ENCODE results near the gene ANGPTL8. TPM values are rescaled to one million over a fixed set of nuclear protein-coding genes. Genes with fewer than 3 reads are reported as not detected.
A peak's percentile ranks its signal among the peaks of the same experiment; 100 is the strongest.

ANGPTL8 gene
- total RNA-seq, 2 experiments from 2014 or later = not detected

DNA sequence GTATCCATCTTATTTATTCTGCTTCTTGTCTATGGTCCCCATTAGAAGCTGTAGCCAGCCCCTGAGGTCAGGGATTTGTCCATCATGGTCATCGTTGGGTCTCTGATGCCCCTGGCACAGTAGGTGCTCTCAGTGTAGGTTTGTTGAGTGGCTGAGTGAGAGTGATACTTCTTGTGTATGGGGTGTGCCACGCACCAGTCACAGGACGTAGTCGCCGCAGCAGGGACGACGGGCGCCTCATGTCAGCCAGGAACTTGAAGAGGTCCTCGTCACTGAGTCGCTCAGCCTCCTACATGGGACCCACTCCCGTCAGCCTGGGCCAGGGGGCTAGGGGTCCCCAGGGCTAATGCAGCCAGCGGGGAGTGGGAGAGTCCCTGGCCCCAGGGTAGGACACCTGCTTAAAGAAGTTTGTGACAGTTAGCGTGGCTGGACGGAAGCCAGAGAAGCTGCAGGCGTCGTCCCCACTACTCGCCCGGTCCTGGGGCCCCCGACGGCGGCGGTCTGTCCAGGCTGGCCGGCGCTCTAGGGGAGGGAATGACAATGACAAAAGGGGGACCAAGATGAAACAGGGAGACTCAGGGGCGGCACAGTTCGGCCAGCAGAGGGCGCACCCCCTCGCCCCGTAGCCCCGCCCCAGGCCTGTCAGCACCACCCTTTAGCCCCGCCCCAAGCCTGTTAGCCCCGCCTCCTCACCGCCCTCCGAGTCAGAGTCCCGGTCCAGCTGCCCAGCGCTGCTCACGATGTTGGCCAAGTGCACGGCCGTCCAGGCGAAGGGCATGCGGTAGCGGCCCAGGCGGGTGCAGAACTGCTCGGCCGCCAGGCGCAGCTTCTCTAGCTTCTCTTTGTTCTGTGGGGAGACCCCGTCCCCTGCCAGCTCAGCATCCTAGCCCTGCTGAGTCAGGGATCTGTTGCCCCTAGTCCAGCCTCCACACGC, 3.7 kb downstream of the ANGPTL8 start:
- no peak overlapping the region for H3K27ac Mint-ChIP-seq
- Histone ChIP-seq H3K4me1 (ENCODE audit: insufficient read depth, low read length) (peaks cover 9% of the 10 kb centered on the region), H3K27me3 (ENCODE audit: control insufficient read depth in 1 of 2, insufficient read depth in 2 of 2, low read length in 2 of 2) (peaks cover 5 to 15% of the 10 kb centered on the region in 2 experiments), H3K9me3 (ENCODE audit: control insufficient read depth in 1 of 2, insufficient read depth in 1 of 2, low read length in 2 of 2) (peaks cover 9 to 38% of the 10 kb centered on the region in 2 experiments), H3K27ac (ENCODE audit: low read depth in 1 of 2, low read length in 2 of 2) (no peak overlapping the region), H3K4me3 (ENCODE audit: low read length) (no peak overlapping the region), H3K36me3 (ENCODE audit: insufficient read depth, low read length) (no peaks in the 10 kb centered on the region)
- peaks cover 46% of the 10 kb centered on the region for H3K27me3 Mint-ChIP-seq
- H3K4me3 Mint-ChIP-seq = no peak overlapping the region
- intact Hi-C loops (cut with DNase I, micrococcal nuclease) = loop anchor here (1.0 to 5.0 kb wide), 3 partner anchors 239 to 344 kb away; partner anchors contain the start of gene ELAVL3 (in 1 of the 2)
- TF ChIP-seq, protein P1, sequence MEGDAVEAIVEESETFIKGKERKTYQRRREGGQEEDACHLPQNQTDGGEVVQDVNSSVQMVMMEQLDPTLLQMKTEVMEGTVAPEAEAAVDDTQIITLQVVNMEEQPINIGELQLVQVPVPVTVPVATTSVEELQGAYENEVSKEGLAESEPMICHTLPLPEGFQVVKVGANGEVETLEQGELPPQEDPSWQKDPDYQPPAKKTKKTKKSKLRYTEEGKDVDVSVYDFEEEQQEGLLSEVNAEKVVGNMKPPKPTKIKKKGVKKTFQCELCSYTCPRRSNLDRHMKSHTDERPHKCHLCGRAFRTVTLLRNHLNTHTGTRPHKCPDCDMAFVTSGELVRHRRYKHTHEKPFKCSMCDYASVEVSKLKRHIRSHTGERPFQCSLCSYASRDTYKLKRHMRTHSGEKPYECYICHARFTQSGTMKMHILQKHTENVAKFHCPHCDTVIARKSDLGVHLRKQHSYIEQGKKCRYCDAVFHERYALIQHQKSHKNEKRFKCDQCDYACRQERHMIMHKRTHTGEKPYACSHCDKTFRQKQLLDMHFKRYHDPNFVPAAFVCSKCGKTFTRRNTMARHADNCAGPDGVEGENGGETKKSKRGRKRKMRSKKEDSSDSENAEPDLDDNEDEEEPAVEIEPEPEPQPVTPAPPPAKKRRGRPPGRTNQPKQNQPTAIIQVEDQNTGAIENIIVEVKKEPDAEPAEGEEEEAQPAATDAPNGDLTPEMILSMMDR (IDR thresholded peaks at IDR 0.05) = peak; percentile 67
- no peaks in the 10 kb centered on the region for H3K36me3 Mint-ChIP-seq (ENCODE audit: low read depth)
- DNase-seq = peak; percentile 71 to 87 (median 78)
- ChIA-PET CTCF (no interaction called here), POLR2A (no interaction called here)
- peaks cover 5% of the 10 kb centered on the region for H3K9me3 Mint-ChIP-seq
- peak; percentile 99 for ATAC-seq (ENCODE audit: poor library complexity)
- H3K4me1 Mint-ChIP-seq (ENCODE audit: low read depth) = peaks cover 5% of the 10 kb centered on the region

DNA sequence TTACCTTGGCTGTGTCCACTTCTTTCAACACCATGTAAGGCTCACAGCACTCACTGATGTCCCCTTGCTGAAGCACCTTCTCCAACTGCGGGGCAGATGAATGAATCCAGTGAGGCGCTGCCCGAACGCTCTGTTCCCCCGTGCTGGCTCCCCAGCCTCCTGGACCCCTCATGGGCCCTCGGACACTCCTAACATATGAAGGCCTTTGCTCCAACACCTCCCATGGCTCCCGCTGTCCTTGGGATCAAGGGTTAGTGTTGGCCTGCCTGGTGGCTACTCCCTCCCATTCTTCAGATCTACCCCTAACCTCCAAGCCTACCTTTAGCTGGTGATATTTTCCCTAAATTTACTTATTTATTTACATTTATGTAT, 4.4 kb downstream of the ANGPTL8 start:
- DNase-seq (no peak), ATAC-seq (ENCODE audit: poor library complexity) (no peak)
- TF ChIP-seq, protein P1 (IDR thresholded peaks at IDR 0.05) = no peak
- no peaks in the 10 kb centered on the region for H3K36me3 Mint-ChIP-seq (ENCODE audit: low read depth)
- H3K27ac Mint-ChIP-seq = no peak overlapping the region
- Histone ChIP-seq H3K27ac (ENCODE audit: low read depth in 1 of 2, low read length in 2 of 2) (no peak overlapping the region), H3K4me1 (ENCODE audit: insufficient read depth, low read length) (peaks cover 9% of the 10 kb centered on the region), H3K36me3 (ENCODE audit: insufficient read depth, low read length) (no peaks in the 10 kb centered on the region), H3K9me3 (ENCODE audit: control insufficient read depth in 1 of 2, insufficient read depth in 1 of 2, low read length in 2 of 2) (peaks cover 6 to 32% of the 10 kb centered on the region in 2 experiments), H3K27me3 (ENCODE audit: control insufficient read depth in 1 of 2, insufficient read depth in 2 of 2, low read length in 2 of 2) (peaks cover 5 to 15% of the 10 kb centered on the region in 2 experiments), H3K4me3 (ENCODE audit: low read length) (no peak overlapping the region)
- H3K4me1 Mint-ChIP-seq (ENCODE audit: low read depth) = peaks cover 5% of the 10 kb centered on the region
- H3K27me3 Mint-ChIP-seq = peaks cover 46% of the 10 kb centered on the region
- H3K4me3 Mint-ChIP-seq = no peak overlapping the region
- H3K9me3 Mint-ChIP-seq = peaks cover 2% of the 10 kb centered on the region
- ChIA-PET POLR2A (no interaction called here), CTCF (no interaction called here)
- intact Hi-C loops (cut with DNase I, micrococcal nuclease) = loop anchor here (1.0 to 5.0 kb wide), 3 partner anchors 239 to 344 kb away; partner anchors contain the start of gene ELAVL3 (in 1 of the 2)

DNA sequence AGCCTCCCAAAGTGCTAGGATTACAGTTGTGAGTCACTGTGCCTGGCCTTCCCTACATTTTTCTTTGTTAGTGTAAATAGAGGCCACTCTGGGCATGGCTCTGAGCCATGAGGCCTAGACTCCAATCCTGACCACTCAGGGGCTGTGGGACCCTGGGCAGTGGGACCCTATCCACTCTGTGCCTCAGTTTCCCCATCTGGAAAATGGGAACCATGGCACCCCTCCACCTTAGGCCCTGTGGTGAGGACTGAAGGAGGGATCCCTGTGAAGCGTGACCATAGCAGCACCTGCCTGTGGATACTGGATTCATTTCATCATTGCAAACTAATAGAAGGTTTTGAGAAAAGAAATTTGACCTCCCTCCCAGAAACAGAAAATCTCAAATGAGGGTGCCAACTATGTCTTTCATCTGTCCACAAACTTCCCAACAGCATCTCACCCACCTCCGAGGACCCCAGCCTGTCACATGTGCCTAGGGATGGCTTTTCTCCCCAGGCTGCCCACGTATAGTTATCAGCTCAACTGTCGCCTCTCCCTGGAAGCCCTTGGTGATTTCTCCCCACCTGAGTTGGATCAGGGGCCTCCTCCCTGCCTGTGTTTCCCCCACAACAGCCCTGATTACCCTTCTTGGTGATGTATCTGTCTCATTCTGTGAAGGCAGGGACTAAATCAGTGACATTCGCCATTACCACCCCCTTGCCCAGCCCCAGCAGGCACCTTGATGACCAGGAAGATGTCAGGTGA, 5.6 kb downstream of the ANGPTL8 start:
- POLR2A ChIA-PET = no interaction called here
- H3K4me1 Mint-ChIP-seq (ENCODE audit: low read depth) = peaks cover 5% of the 10 kb centered on the region
- Histone ChIP-seq H3K36me3 (ENCODE audit: insufficient read depth, low read length) (no peaks in the 10 kb centered on the region), H3K9me3 (ENCODE audit: control insufficient read depth in 1 of 2, insufficient read depth in 1 of 2, low read length in 2 of 2) (peaks cover 0 to 19% of the 10 kb centered on the region in 2 experiments), H3K27ac (ENCODE audit: low read depth in 1 of 2, low read length in 2 of 2) (no peak overlapping the region), H3K4me1 (ENCODE audit: insufficient read depth, low read length) (peaks cover 9% of the 10 kb centered on the region), H3K4me3 (ENCODE audit: low read length) (no peak overlapping the region), H3K27me3 (ENCODE audit: control insufficient read depth in 1 of 2, insufficient read depth in 2 of 2, low read length in 2 of 2) (peaks cover 5 to 15% of the 10 kb centered on the region in 2 experiments)
- H3K36me3 Mint-ChIP-seq (ENCODE audit: low read depth) = no peaks in the 10 kb centered on the region
- DNase-seq (no peak), ATAC-seq (ENCODE audit: poor library complexity) (no peak)
- H3K27ac Mint-ChIP-seq = no peak overlapping the region
- TF ChIP-seq, protein P1 (IDR thresholded peaks at IDR 0.05) = no peak
- intact Hi-C loops (cut with DNase I, micrococcal nuclease) = loop anchor here in 1 of 2 experiments (5.0 kb wide), 2 partner anchors 237 to 342 kb away; partner anchors contain the start of gene ELAVL3
- H3K27me3 Mint-ChIP-seq = peaks cover 44% of the 10 kb centered on the region
- no peaks in the 10 kb centered on the region for H3K9me3 Mint-ChIP-seq
- H3K4me3 Mint-ChIP-seq = no peak overlapping the region
- CTCF ChIA-PET = no interaction called here

Measured in CD4-positive, alpha-beta T cell (primary cell).